ENCODE results near the gene UGT1A4. TPM values are rescaled to one million over a fixed set of nuclear protein-coding genes. Genes with fewer than 3 reads are reported as not detected.

Gene UGT1A4
- total RNA-seq, 2 experiments from 2014 or later = not detected

DNA sequence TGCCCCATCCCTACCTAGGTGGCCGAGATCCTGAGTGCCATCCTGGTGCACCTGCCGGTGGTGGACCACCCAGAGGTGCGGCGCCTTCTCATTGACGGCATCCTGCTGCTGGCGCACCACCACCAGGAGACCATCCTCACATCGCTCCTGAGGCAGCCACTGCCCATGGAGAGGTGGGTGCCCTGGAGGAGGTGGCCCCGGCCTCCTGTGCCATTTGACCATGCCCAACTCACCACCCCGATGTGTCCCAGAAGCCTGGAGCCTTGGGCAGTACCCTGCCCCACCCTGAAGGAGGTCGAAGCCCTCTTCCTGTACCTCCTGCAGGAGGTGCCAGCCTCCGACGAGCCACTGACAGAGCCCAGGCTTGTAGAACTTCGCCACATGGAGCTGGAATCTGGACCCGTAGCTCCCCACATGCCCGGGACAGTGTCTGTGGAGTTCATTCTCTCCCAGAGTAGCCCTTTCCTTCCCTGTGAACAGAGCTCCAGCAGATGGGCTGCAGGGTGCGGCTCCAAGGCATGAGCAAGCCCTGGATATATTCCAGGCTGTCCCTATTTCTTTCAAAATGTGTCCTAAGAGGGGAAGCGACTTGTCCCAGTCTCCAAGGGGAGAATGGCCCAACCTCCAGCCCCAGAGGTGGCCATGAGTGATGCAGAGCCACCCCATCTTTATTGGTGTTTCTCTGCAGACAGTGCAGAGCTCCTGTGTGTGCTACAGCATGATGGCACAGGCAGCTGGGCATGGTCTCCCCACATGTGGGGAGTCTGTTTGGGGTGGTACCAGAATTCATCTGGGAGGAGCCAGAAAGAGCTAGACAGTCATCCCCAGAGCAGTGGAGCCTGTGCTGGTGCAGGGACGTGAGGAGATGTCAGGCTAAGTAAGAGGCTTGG, 101.6 kb downstream of the UGT1A4 start:
- H3K4me1 Mint-ChIP-seq (ENCODE audit: low read depth) = no peaks in the 10 kb centered on the region
- H3K36me3 Mint-ChIP-seq (ENCODE audit: low read depth) = no peaks in the 10 kb centered on the region
- H3K9me3 Mint-ChIP-seq = no peaks in the 10 kb centered on the region
- ChIA-PET CTCF (interaction anchor here (1.0 kb wide), 1 partner anchor 12 kb away, joined by 3 read pairs; no protein-coding TSS in a partner anchor), POLR2A (no interaction called here)
- no peak for TF ChIP-seq CTCF (IDR thresholded peaks at IDR 0.05)
- H3K4me3 Mint-ChIP-seq = no peak overlapping the region
- H3K27ac Mint-ChIP-seq = no peak overlapping the region
- DNase-seq (no peak), ATAC-seq (no peak)
- H3K27me3 Mint-ChIP-seq = peaks cover 1% of the 10 kb centered on the region
- intact Hi-C loops (cut with micrococcal nuclease) = no loop called here

- DNase-seq (no peak), ATAC-seq (no peak)
- intact Hi-C loops (cut with micrococcal nuclease) = no loop called here
- ChIA-PET CTCF (no interaction called here), POLR2A (no interaction called here)
- Mint-ChIP-seq H3K27ac (no peak overlapping the region), H3K27me3 (no peaks in the 10 kb centered on the region), H3K4me3 (no peak overlapping the region), H3K4me1 (ENCODE audit: low read depth) (no peaks in the 10 kb centered on the region), H3K36me3 (ENCODE audit: low read depth) (no peaks in the 10 kb centered on the region), H3K9me3 (no peaks in the 10 kb centered on the region)
- TF ChIP-seq CTCF (IDR thresholded peaks at IDR 0.05) = no peak
Observed at GRCh38 chr2:233820774-233821105, 102.2 kb downstream of the UGT1A4 start.

- CTCF ChIA-PET = no interaction called here
- no peaks in the 10 kb centered on the region for H3K36me3 Mint-ChIP-seq (ENCODE audit: low read depth)
- H3K4me1 Mint-ChIP-seq (ENCODE audit: low read depth) = no peaks in the 10 kb centered on the region
- TF ChIP-seq CTCF (IDR thresholded peaks at IDR 0.05) = no peak
- H3K4me3 Mint-ChIP-seq = no peak overlapping the region
- ATAC-seq (no peak), DNase-seq (no peak)
- POLR2A ChIA-PET = no interaction called here
- H3K9me3 Mint-ChIP-seq = no peaks in the 10 kb centered on the region
- intact Hi-C loops (cut with micrococcal nuclease) = no loop called here
- no peak overlapping the region for H3K27ac Mint-ChIP-seq
- peaks cover under 1% of the 10 kb centered on the region for H3K27me3 Mint-ChIP-seq
Observed at GRCh38 chr2:233821196-233821595, 102.7 kb downstream of the UGT1A4 start.

DNA sequence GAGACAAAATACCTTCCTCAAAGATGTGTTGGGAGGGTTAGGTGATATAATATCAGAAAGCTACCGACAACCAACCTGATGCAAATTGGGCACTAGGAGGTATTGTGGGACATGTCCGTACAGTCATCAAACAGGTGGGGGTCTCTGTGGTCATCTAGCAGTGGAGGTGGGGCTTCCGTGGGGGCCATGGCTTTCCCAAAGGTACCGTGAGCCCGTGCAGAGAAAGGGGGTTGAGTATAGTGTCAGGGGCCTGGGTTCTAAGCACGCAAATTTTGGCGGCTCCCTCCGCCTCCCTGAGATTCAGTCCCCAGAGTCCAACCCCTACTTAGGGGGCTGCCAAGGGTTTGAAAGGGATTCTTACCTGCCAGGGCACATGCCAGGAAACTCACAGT, 103.2 kb downstream of the UGT1A4 start:
- no peak overlapping the region for H3K4me3 Mint-ChIP-seq
- ChIA-PET CTCF (no interaction called here), POLR2A (no interaction called here)
- no peaks in the 10 kb centered on the region for H3K4me1 Mint-ChIP-seq (ENCODE audit: low read depth)
- DNase-seq = no peak
- no peaks in the 10 kb centered on the region for H3K9me3 Mint-ChIP-seq
- H3K36me3 Mint-ChIP-seq (ENCODE audit: low read depth) = no peaks in the 10 kb centered on the region
- intact Hi-C loops (cut with micrococcal nuclease) = no loop called here
- ATAC-seq = no peak
- no peak for TF ChIP-seq CTCF (IDR thresholded peaks at IDR 0.05)
- H3K27ac Mint-ChIP-seq = no peak overlapping the region
- peaks cover 2% of the 10 kb centered on the region for H3K27me3 Mint-ChIP-seq

DNA sequence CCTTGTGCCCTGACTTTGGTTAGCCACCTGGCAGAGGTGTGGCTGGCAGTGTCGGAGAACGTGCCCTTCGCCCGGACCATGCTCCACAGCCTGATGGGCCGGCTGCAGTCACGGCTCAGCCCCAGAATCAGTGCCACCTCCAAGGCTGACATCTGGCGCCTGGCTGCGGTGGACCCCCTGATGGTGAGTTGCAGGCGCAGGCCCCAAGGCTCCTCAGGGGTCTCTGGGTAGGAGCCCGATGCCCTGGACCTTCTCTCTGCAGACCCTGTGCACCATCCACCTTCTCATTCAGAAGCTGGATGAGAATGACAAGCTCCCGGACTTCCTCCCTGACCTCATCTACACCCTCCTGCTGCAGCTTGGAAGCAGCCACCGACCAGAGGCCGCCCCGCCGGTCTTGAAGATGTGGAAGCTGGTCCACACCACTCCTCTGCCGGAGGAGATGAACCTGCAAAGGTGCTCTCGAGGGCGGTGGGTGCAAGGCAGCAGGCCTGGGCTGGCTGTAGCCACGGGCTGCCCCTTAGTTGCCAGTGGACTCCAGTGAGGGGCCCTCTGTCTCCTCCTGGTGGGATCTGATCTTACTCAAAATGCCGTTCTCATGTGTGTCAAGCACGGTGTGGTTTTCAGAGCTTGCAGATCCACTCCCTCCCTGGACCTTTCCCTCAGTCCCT, 103.7 kb downstream of the UGT1A4 start:
- intact Hi-C loops (cut with micrococcal nuclease) = no loop called here
- no peaks in the 10 kb centered on the region for H3K9me3 Mint-ChIP-seq
- CTCF ChIA-PET = interaction anchor here (0.6 kb wide), 1 partner anchor 1217 kb away, joined by 3 read pairs; no protein-coding TSS in a partner anchor
- peaks cover 2% of the 10 kb centered on the region for H3K27me3 Mint-ChIP-seq
- no peak overlapping the region for H3K4me3 Mint-ChIP-seq
- DNase-seq (no peak), ATAC-seq (no peak)
- no peak for TF ChIP-seq CTCF (IDR thresholded peaks at IDR 0.05)
- H3K4me1 Mint-ChIP-seq (ENCODE audit: low read depth) = no peaks in the 10 kb centered on the region
- POLR2A ChIA-PET = no interaction called here
- no peaks in the 10 kb centered on the region for H3K36me3 Mint-ChIP-seq (ENCODE audit: low read depth)
- no peak overlapping the region for H3K27ac Mint-ChIP-seq

Data from activated CD8-positive, alpha-beta T cell treated with anti-CD3 and anti-CD28 coated beads for 36 hours (primary cell).